ENCODE data around the gene TIMD4. TPM values are rescaled to one million over a fixed set of nuclear protein-coding genes. Genes with fewer than 3 reads are reported as not detected.

Gene TIMD4
- not detected in 2 replicates for total RNA-seq

DNA sequence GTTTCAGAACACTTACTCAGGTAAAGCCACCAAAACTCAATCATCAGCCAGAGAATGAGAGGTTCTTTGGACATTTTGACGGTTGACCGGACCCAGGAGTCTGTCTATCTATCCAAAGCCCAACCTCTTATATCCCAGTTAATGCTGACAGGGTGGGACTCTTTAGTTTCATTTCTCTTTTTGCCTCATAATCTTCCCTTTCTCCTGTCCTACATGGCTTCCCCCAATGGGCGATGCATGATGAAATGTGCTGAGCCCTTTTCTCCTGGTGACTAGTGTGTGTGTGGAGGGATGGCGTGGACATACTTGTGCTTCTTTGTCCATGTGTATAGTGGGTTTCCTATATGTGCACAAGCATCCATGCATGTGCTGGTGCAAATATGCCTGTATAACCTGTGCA is at the start of gene TIMD4:
Gene TIMD4, minus strand, starts transcription at position 102 of the 400 bp plus-strand sequence. Its CDS starts 28 bp downstream, at position 74.

Other genes with a start within 250 kb of the TIMD4 start
- not detected in 2 replicates for gene PPP1R2B, start 112.9 kb downstream of the TIMD4 start, total RNA-seq
- gene HAVCR1, start 95.9 kb upstream of the TIMD4 start, total RNA-seq: not detected in 2 replicates
- 0.39 and 0.75 TPM in 2 replicates for gene HAVCR2, start 145.8 kb upstream of the TIMD4 start, total RNA-seq
- 9.7 and 16.6 TPM in 2 replicates for gene MED7, start 179.6 kb upstream of the TIMD4 start, total RNA-seq
- gene GARIN3, start 203.0 kb upstream of the TIMD4 start, total RNA-seq: not detected in 2 replicates
- gene ITK, start 217.6 kb upstream of the TIMD4 start, total RNA-seq: not detected in 2 replicates

Measured in cardiac ventricle fibroblast (primary cell).